ENCODE measurements around the gene FAM9B. TPM values are rescaled to one million over a fixed set of nuclear protein-coding genes. Genes with fewer than 3 reads are reported as not detected.

The FAM9B gene
- total RNA-seq, 2 donors from 2014 or later: 1.4 TPM; not detected in 1

- no peak overlapping the region for H3K4me3 ChIP-seq
- no peaks in the 10 kb centered on the region for H3K4me1 ChIP-seq (replicated peaks)
- DNase-seq (ENCODE audit: low spot score): no peak
- no peak overlapping the region for H3K27ac ChIP-seq
- intact Hi-C loops (cut with DNase I): no loop called here
- no peaks in the 10 kb centered on the region for H3K27me3 ChIP-seq (replicated peaks; ENCODE audit: insufficient read depth)
- H3K9me3 ChIP-seq: no peaks in the 10 kb centered on the region
- no peaks in the 10 kb centered on the region for H3K36me3 ChIP-seq
- TF ChIP-seq CTCF (IDR thresholded peaks at IDR 0.05): no peak
- TF ChIP-seq POLR2AphosphoS5 (IDR thresholded peaks at IDR 0.05): no peak
- TF ChIP-seq POLR2A (IDR thresholded peaks at IDR 0.05): no peak
- WGBS: 93% methylated on average over 3 of the region's 3 CpGs
Observed at GRCh38 chrX:9050331-9050730, 16.4 kb upstream of the FAM9B start.

GRCh38 chrX:9048801-9049200 lies 14.9 kb upstream of the FAM9B start:
- H3K4me3 ChIP-seq: no peak overlapping the region
- no peak for TF ChIP-seq POLR2A (IDR thresholded peaks at IDR 0.05)
- no peak for TF ChIP-seq POLR2AphosphoS5 (IDR thresholded peaks at IDR 0.05)
- TF ChIP-seq CTCF (IDR thresholded peaks at IDR 0.05): no peak
- no peak for DNase-seq (ENCODE audit: low spot score)
- intact Hi-C loops (cut with DNase I): no loop called here
- no peaks in the 10 kb centered on the region for H3K4me1 ChIP-seq (replicated peaks)
- H3K27me3 ChIP-seq (replicated peaks; ENCODE audit: insufficient read depth): no peaks in the 10 kb centered on the region
- no peaks in the 10 kb centered on the region for H3K9me3 ChIP-seq
- no peaks in the 10 kb centered on the region for H3K36me3 ChIP-seq
- no peak overlapping the region for H3K27ac ChIP-seq
- 82% methylated on average over 1 of the region's 1 CpG for WGBS

GRCh38 chrX:9038244-9038643 lies 4.3 kb upstream of the FAM9B start:
- no peak overlapping the region for H3K27ac ChIP-seq
- no peaks in the 10 kb centered on the region for H3K27me3 ChIP-seq (replicated peaks; ENCODE audit: insufficient read depth)
- H3K9me3 ChIP-seq: no peaks in the 10 kb centered on the region
- no peaks in the 10 kb centered on the region for H3K4me1 ChIP-seq (replicated peaks)
- no peak for DNase-seq (ENCODE audit: low spot score)
- TF ChIP-seq CTCF (IDR thresholded peaks at IDR 0.05): no peak
- no peak for TF ChIP-seq POLR2AphosphoS5 (IDR thresholded peaks at IDR 0.05)
- TF ChIP-seq POLR2A (IDR thresholded peaks at IDR 0.05): no peak
- H3K4me3 ChIP-seq: no peak overlapping the region
- H3K36me3 ChIP-seq: no peaks in the 10 kb centered on the region
- intact Hi-C loops (cut with DNase I): no loop called here
- WGBS: 35% methylated on average over 4 of the region's 4 CpGs

- Histone ChIP-seq H3K4me1 (replicated peaks) (no peaks in the 10 kb centered on the region), H3K27ac (no peak overlapping the region), H3K4me3 (no peak overlapping the region), H3K27me3 (replicated peaks; ENCODE audit: insufficient read depth) (no peaks in the 10 kb centered on the region), H3K9me3 (no peaks in the 10 kb centered on the region), H3K36me3 (no peaks in the 10 kb centered on the region)
- intact Hi-C loops (cut with DNase I): no loop called here
- TF ChIP-seq POLR2A (IDR thresholded peaks at IDR 0.05): no peak
- TF ChIP-seq CTCF (IDR thresholded peaks at IDR 0.05): no peak
- TF ChIP-seq POLR2AphosphoS5 (IDR thresholded peaks at IDR 0.05): no peak
- DNase-seq (ENCODE audit: low spot score): no peak
- WGBS: 88% methylated on average over 4 of the region's 4 CpGs
Observed at GRCh38 chrX:9037296-9037695, 3.4 kb upstream of the FAM9B start.

DNA sequence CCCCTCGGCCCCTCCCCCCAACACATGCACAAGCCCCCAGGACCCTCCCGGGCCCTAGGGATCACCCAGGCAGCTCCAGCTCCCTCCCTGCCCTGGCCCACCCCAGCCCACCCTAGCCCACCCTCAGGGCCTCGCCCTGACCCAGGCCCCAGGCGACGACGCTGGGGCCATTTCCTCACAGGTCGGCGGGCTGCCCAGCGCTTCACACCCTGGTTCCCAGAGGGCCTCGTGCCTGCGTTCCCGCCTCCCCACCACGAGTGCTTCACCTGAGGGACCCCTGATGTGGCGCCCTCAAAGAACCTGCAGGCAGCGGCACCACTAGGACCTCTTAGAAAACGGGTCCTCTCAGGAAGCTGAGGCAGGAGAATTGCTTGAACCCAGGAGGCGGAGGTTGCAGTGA lies 341 bp downstream of the FAM9B start:
- Histone ChIP-seq H3K9me3 (no peaks in the 10 kb centered on the region), H3K27ac (no peak overlapping the region), H3K4me3 (no peak overlapping the region), H3K27me3 (replicated peaks; ENCODE audit: insufficient read depth) (no peaks in the 10 kb centered on the region), H3K4me1 (replicated peaks) (no peaks in the 10 kb centered on the region), H3K36me3 (no peaks in the 10 kb centered on the region)
- no peak for TF ChIP-seq CTCF (IDR thresholded peaks at IDR 0.05)
- no peak for TF ChIP-seq POLR2AphosphoS5 (IDR thresholded peaks at IDR 0.05)
- no peak for TF ChIP-seq POLR2A (IDR thresholded peaks at IDR 0.05)
- DNase-seq (ENCODE audit: low spot score): no peak
- intact Hi-C loops (cut with DNase I): no loop called here
- WGBS: 98% methylated on average over 5 of the region's 17 CpGs

Measured in prostate gland (tissue), 2 donors.